GM13976 (cell line): Measurements from ENCODE around the gene HSP90AB1.

Experiments used
- DNase-seq: peaks from one replicate; pipeline ENCODE4 v3.0.0; 2012; ENCODE audit warnings: low spot score
- CTCF ChIP-seq: IDR thresholded peaks from 2 replicates; pipeline ENCODE4 v1.5.1; 2012; ENCODE audit warnings: borderline replicate concordance, mild to moderate bottlenecking; ENCODE audit not compliant: insufficient read depth; ENCODE audit errors: extremely low read depth, missing control alignments, control extremely low read depth
- in situ Hi-C: fragments of 300-500 bp; cut with MboI; formaldehyde crosslinking; loops from one replicate; pipeline ENCODE4 v1.12.0; 2022; ENCODE audit warnings: low sequenced_read_pairs, mixed read lengths, inconsistent platforms; ENCODE audit not compliant: unreplicated experiment

The HSP90AB1 gene

GRCh38 chr6:44217332-44218143, 29.4 kb upstream of the HSP90AB1 start:
- no peak for TF ChIP-seq CTCF
- no peak for DNase-seq

GRCh38 chr6:44219053-44219814, 27.7 kb upstream of the HSP90AB1 start:
- no peak for TF ChIP-seq CTCF
- in situ Hi-C loops: no loop called here
- DNase-seq: peak; percentile 90

More at GRCh38 chr6:44217332-44218143, 29.4 kb upstream of the HSP90AB1 start:
- in situ Hi-C loops: no loop called here

- in situ Hi-C loops: no loop called here
- no peak for DNase-seq
- peak; percentile 9 for TF ChIP-seq CTCF
These were observed 26.8 kb upstream of the HSP90AB1 start for GRCh38 chr6:44219815-44220784.

- TF ChIP-seq CTCF: no peak
- in situ Hi-C loops: no loop called here
- no peak for DNase-seq
These were observed 26.0 kb upstream of the HSP90AB1 start for GRCh38 chr6:44220913-44221290.

DNA sequence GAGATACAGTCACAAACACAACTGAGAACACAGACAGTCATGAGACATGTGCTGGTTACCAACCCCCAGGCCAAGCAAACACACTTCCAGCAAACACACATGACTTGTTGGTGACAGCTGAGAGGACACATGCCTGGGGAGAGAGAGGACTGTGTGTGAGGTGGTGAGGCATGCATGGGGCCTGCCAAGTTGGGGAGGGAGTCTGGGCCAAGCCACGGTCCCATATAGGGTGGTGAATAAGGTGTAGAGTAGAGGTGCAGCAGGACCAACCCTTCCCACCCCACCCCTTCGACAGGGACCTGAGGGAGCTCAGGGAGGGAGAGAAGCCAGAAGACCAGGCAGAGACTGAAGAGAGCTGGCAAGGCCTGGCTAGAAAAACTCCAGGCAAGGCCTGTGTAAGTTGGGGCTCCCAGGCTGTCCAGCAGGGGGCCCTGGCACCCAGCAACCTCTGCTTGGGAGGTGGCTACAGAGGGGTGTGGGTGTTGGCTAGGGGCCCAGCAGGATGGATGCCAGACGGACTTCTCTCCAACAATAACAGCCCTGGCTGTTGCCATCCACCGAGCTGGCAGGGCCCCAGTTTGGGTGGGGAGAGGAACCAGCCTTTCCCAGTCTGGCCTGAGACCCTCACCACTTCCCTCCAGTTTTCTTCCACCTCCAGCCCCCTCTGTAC, 25.5 kb upstream of the HSP90AB1 start:
- in situ Hi-C loops: no loop called here
- DNase-seq: peak; percentile 85
- TF ChIP-seq CTCF: peak; percentile 92
